Stimulated activated CD8-positive, alpha-beta memory T cell treated with anti-CD3 and anti-CD28 coated beads, Interleukin-7, amount 100 ng/mL, for 24 hours (primary cell): ENCODE data around the gene CFAP410.

Experiments used
- DNase-seq: peaks from one replicate; pipeline ENCODE4 v3.0.0-alpha.2; 2020; ENCODE audit warnings: low read depth

CFAP410 gene

GRCh38 chr21:44338971-44339910 is at the start of gene CFAP410:
CFAP410 (minus strand) TSS chr21:44339390; CDS start chr21:44339194, 196 bp downstream.
- peak; percentile 88 for DNase-seq

- no peak for DNase-seq
These were observed 45.8 kb upstream of the CFAP410 start for GRCh38 chr21:44384968-44385367.

GRCh38 chr21:44383216-44383615 is 44.0 kb upstream of the CFAP410 start:
- no peak for DNase-seq

- DNase-seq, result no peak
These were observed 43.3 kb upstream of the CFAP410 start for GRCh38 chr21:44382536-44382935.

- no peak for DNase-seq
These were observed 42.7 kb upstream of the CFAP410 start for GRCh38 chr21:44381874-44382273.

- no peak for DNase-seq
These were observed 41.7 kb upstream of the CFAP410 start for GRCh38 chr21:44380876-44381275.

- no peak for DNase-seq
These were observed 41.0 kb upstream of the CFAP410 start for GRCh38 chr21:44379991-44380865.

- no peak for DNase-seq
These were observed 40.3 kb upstream of the CFAP410 start for GRCh38 chr21:44379515-44379848.

GRCh38 chr21:44378646-44379514 is 39.7 kb upstream of the CFAP410 start:
- DNase-seq, result no peak

GRCh38 chr21:44377922-44378645 is 38.9 kb upstream of the CFAP410 start:
- no peak for DNase-seq

GRCh38 chr21:44377201-44377921 is 38.2 kb upstream of the CFAP410 start:
- DNase-seq, result no peak

GRCh38 chr21:44376606-44377005 is 37.4 kb upstream of the CFAP410 start:
- DNase-seq, result no peak

GRCh38 chr21:44375761-44376241 is 36.6 kb upstream of the CFAP410 start:
- no peak for DNase-seq

- DNase-seq, result no peak
These were observed 36.1 kb upstream of the CFAP410 start for GRCh38 chr21:44375281-44375651.

GRCh38 chr21:44374601-44375280 is 35.6 kb upstream of the CFAP410 start:
- no peak for DNase-seq

GRCh38 chr21:44372616-44373015 is 33.4 kb upstream of the CFAP410 start:
- DNase-seq, result no peak

GRCh38 chr21:44371596-44371995 is 32.4 kb upstream of the CFAP410 start:
- DNase-seq, result no peak

GRCh38 chr21:44370786-44371410 is 31.7 kb upstream of the CFAP410 start:
- no peak for DNase-seq

- no peak for DNase-seq
These were observed 31.0 kb upstream of the CFAP410 start for GRCh38 chr21:44370027-44370735.
